Ovary (tissue), 9 donors: ENCODE results near the gene OR8D4. TPM values are rescaled to one million over a fixed set of nuclear protein-coding genes. Genes with fewer than 3 reads are reported as not detected.

Experiments
- DNase-seq, 5 donors: peaks; one replicate each; pipeline ENCODE4 v3.0.0-alpha.2; 2019 to 2020
- H3K27ac ChIP-seq, 2 donors: fragments of 200-600 bp; one replicate each; pipeline versions ENCODE4 v1.5.1 to v1.8.0; 2019 to 2022
- H3K27me3 ChIP-seq: fragments of 200-600 bp; one replicate; pipeline ENCODE4 v1.8.0; 2022
- H3K36me3 ChIP-seq: fragments of 200-600 bp; sonication (generic); one replicate; pipeline ENCODE4 v1.5.1; 2019
- H3K4me1 ChIP-seq: one replicate; pipeline ENCODE4 v1.8.1; 2013; ENCODE audit warnings: mild to moderate bottlenecking, moderate library complexity; ENCODE audit not compliant: insufficient read depth
- H3K4me3 ChIP-seq: fragments of 200-600 bp; sonication (generic); one replicate; pipeline ENCODE4 v1.5.1; 2017
- H3K9me3 ChIP-seq, 2 donors: fragments of 200-600 bp in 1 of 2; sonication (generic) in 1 of 2; one replicate each; pipeline versions ENCODE4 v1.5.1 to v1.8.1; 2013 to 2019; ENCODE audit warnings: mild to moderate bottlenecking in 1 of 2, moderate library complexity in 1 of 2
- EP300 ChIP-seq: sonication (generic); formaldehyde crosslinking; IDR thresholded peaks from one replicate; pipeline ENCODE4 v1.6.1; 2017; ENCODE audit warnings: antibody characterized with exemption
- POLR2A ChIP-seq: fragments of 450-650 bp; IDR thresholded peaks from one replicate; pipeline ENCODE4 v1.6.1; 2017; ENCODE audit warnings: antibody characterized with exemption, mild to moderate bottlenecking, moderate library complexity
- WGBS, 3 donors: extraction: QIAGEN DNeasy Blood & Tissue Kit in 1 of 3; methylation state at CpG; one replicate each; pipeline versions ENCODE4 v1.1.5 to v1.1.7; 2013 to 2017; 5-methylcytosine and 5-hydroxymethylcytosine counted together
- intact Hi-C, 4 donors: fragments of 100-400 bp; cut with DNase I; formaldehyde crosslinking; loops; one replicate each; pipeline versions ENCODE4 v1.11.0 to v1.15.1; 2022 to 2023
- polyA plus RNA-seq, 2 donors: library from polyadenylated mRNA; stranded (reverse); fragments of 200-250 nt in 1 of 2; fragments of 350-450 nt in 1 of 2; fragmentation: Illumina TruSeq in 1 of 2; extraction: RNeasy Lipid Tissue Mini Kit (QIAGEN cat#74804) in 1 of 2; gene quantifications; one replicate each; pipeline ENCODE4 v1.2.3, GENCODE V29; 2013 to 2014
- total RNA-seq, 7 donors: library from RNA; depleted of rRNA in 2 of 7; stranded (reverse); fragments of >200 nt in 2 of 7; fragmentation: NEBNext Ultra II Directional in 3 of 7; extraction: Animal tissue kit (Norgen Biotek cat#: 25700) in 3 of 7; gene quantifications; one replicate each; pipeline versions ENCODE4 v1.1.0 to v1.2.4, GENCODE V29; 2016 to 2023
- TF ChIP-seq, protein P1 (sequence below), 3 donors: fragments of 450-650 bp in 2 of 3; fragments of 200-600 bp in 1 of 3; IDR thresholded peaks; one replicate each; pipeline versions ENCODE4 v1.5.1 to v1.8.0; 2016 to 2022; ENCODE audit warnings: antibody characterized with exemption in 3 of 3, mild to moderate bottlenecking in 1 of 3
- donor health status: DM: no; HTN: no; CAD: no; lungs with moderate emphysema.
- donor health status: DM: no; HTN: no; CAD: no.
- donor health status: Bipolar disorder and iron deficiency.
- donor health status: DM: yes; HTN: yes; CAD: no.
- donor health status: DM: no; HTN: no; CAD: no.
- donor health status: DM: yes; HTN: yes; CAD: no.

Gene OR8D4
- total and polyA plus RNA-seq, 9 donors = 0.08 to 1.8 (median 0.24) TPM; not detected in 6

DNA sequence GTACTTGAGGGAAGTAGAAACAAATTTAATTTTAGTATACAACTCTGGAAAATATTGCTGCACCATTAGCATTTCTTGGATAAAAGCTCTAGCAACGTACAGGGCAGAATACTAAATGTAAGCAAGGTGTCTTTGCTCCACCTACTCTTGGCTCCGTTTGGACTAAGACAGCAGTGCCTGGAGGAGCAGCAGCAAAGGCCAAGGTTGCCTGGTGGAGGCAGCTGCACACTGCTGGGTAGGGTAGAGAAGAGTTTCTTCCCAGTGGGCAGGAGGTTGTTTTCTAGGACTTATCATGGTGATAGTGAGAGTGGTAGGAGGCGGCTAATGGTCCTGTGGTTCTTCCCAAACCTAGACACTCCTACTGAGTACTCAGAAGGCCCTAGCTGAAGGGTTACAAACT is 2.2 kb upstream of the OR8D4 start:
- no peaks in the 10 kb centered on the region for H3K36me3 ChIP-seq
- no peak overlapping the region for H3K4me3 ChIP-seq
- H3K27me3 ChIP-seq = no peaks in the 10 kb centered on the region
- intact Hi-C loops = no loop called here
- peaks cover 2% of the 10 kb centered on the region for H3K4me1 ChIP-seq
- TF ChIP-seq, protein P1, sequence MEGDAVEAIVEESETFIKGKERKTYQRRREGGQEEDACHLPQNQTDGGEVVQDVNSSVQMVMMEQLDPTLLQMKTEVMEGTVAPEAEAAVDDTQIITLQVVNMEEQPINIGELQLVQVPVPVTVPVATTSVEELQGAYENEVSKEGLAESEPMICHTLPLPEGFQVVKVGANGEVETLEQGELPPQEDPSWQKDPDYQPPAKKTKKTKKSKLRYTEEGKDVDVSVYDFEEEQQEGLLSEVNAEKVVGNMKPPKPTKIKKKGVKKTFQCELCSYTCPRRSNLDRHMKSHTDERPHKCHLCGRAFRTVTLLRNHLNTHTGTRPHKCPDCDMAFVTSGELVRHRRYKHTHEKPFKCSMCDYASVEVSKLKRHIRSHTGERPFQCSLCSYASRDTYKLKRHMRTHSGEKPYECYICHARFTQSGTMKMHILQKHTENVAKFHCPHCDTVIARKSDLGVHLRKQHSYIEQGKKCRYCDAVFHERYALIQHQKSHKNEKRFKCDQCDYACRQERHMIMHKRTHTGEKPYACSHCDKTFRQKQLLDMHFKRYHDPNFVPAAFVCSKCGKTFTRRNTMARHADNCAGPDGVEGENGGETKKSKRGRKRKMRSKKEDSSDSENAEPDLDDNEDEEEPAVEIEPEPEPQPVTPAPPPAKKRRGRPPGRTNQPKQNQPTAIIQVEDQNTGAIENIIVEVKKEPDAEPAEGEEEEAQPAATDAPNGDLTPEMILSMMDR (IDR thresholded peaks at IDR 0.05) = no peak
- TF ChIP-seq EP300 = no peak
- TF ChIP-seq POLR2A = no peak
- WGBS, 3 donors = 8 to 20% (median 8%) methylated on average over 3 of the region's 3 CpGs
- no peaks in the 10 kb centered on the region for H3K9me3 ChIP-seq
- DNase-seq = peak in 1 of 5 donors; percentile 21
- H3K27ac ChIP-seq = no peak overlapping the region

GRCh38 chr11:123903932-123904331 is 2.0 kb downstream of the OR8D4 start:
- Histone ChIP-seq H3K27ac (no peak overlapping the region), H3K4me1 (peaks cover 3% of the 10 kb centered on the region), H3K27me3 (no peaks in the 10 kb centered on the region), H3K4me3 (no peak overlapping the region), H3K36me3 (no peaks in the 10 kb centered on the region), H3K9me3 (no peaks in the 10 kb centered on the region)
- intact Hi-C loops = no loop called here
- DNase-seq = no peak
- TF ChIP-seq POLR2A = no peak
- TF ChIP-seq, protein P1 (IDR thresholded peaks at IDR 0.05) = no peak
- TF ChIP-seq EP300 = no peak
- WGBS, 3 donors = 71 to 82% (median 74%) methylated on average over 2 of the region's 2 CpGs

DNA sequence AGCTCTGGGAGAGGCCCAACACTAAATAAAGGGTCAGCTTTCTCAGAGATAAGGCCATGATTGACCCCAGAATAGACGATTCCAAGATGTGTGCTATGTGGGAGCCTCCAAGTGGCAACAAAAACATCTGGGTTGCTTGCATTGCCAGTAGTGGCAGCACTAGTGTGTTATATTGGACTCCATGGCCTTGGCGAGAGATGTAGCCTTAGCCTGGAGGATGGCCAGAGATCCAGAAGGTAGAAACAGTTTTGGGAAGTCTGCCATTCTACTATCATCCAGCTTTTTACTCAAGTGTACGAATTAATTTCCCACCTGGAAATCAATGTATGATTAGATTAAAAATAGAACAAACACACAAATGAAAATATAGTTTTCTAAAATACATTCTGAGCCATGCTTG is 3.0 kb downstream of the OR8D4 start:
- TF ChIP-seq, protein P1 (IDR thresholded peaks at IDR 0.05) = no peak
- TF ChIP-seq EP300 = no peak
- TF ChIP-seq POLR2A = no peak
- WGBS, 3 donors = 5 to 35% (median 11%) methylated on average over 3 of the region's 3 CpGs
- DNase-seq = no peak
- Histone ChIP-seq H3K9me3 (no peaks in the 10 kb centered on the region), H3K27ac (no peak overlapping the region), H3K4me3 (no peak overlapping the region), H3K4me1 (peaks cover 1% of the 10 kb centered on the region), H3K27me3 (no peaks in the 10 kb centered on the region), H3K36me3 (no peaks in the 10 kb centered on the region)
- intact Hi-C loops = no loop called here

DNA sequence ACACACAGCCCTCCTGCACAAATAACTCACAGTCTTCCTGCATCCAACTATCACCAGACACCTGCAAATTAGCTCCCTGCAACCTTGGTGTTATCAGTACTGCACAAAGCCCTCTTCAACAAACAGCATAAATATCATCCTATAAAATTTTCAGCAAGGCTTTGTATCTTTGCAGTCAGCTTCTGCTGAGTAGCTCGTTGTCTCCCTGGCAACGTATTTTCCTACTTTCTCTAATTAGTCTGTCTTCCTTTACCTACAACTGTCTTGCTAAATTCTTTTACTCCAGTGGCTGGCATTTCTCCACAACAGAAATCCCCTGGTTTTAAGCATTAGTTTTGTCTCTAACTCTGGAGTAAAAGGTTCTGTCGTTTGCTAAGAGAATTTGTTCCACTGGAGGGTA is 3.9 kb downstream of the OR8D4 start:
- Histone ChIP-seq H3K27ac (no peak overlapping the region), H3K4me3 (no peak overlapping the region), H3K36me3 (no peaks in the 10 kb centered on the region), H3K4me1 (peaks cover 1% of the 10 kb centered on the region), H3K9me3 (no peaks in the 10 kb centered on the region), H3K27me3 (no peaks in the 10 kb centered on the region)
- intact Hi-C loops = no loop called here
- 13 to 29% (median 13%) methylated on average over 3 of the region's 3 CpGs for WGBS, 3 donors
- no peak for DNase-seq
- TF ChIP-seq POLR2A = no peak
- TF ChIP-seq EP300 = no peak
- TF ChIP-seq, protein P1 (IDR thresholded peaks at IDR 0.05) = no peak
